HFF-Myc (cell line): ENCODE results near the gene TMEM140.

Experiments
- DNase-seq: peaks from one replicate; pipeline ENCODE4 v3.0.0-alpha.2; 2011; ENCODE audit warnings: low read depth; ENCODE audit errors: extremely low read depth
- H3K4me3 ChIP-seq: replicated peaks from 2 replicates; pipeline ENCODE4 v1.5.1; 2011; ENCODE audit warnings: low read depth, mild to moderate bottlenecking, control low read depth, low read length
- TF ChIP-seq, protein P1 (sequence below): IDR thresholded peaks from 2 replicates; pipeline ENCODE4 v1.5.1; 2012; ENCODE audit warnings: mild to moderate bottlenecking, low read depth, low read length, control low read depth; ENCODE audit errors: missing control alignments

The TMEM140 gene

DNA sequence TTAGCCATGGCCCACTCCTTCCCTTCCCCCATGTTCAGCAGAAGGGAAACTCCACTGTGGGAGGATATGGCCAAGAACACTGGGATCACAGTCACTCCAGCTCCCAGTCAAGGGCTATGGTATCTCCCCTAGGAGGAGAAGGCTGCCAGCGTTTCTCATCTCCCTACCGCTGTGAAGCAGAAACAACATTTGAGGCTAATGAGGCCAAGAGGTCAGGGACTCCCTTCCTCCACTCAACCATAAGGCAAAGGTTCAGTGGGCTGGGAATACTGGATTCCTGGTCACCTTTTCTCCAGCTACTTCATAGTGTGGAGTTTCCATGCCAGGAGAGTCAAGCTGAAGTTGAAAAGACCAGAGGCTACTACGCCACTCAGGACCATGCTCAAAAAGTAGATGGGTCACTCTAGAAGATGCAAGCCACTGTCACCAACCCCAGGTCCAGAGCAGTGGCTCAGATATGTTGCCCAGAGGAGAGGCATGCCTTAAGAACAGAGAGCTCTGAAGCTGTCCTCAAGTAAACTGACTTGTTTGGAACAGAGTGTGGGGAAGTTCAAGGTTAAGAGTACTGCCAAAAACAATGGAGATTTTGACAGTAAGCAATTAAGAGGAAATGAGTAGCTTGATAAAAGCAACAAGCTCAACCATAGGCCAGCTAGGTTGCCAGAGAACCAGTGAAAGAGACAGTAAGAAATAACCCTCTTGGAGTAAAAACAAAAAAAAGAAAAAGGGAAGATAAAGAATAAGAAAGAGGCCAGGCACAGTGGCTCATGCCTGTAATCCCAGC is 3.8 kb upstream of the TMEM140 start:
- DNase-seq, result no peak
- TF ChIP-seq, protein P1, sequence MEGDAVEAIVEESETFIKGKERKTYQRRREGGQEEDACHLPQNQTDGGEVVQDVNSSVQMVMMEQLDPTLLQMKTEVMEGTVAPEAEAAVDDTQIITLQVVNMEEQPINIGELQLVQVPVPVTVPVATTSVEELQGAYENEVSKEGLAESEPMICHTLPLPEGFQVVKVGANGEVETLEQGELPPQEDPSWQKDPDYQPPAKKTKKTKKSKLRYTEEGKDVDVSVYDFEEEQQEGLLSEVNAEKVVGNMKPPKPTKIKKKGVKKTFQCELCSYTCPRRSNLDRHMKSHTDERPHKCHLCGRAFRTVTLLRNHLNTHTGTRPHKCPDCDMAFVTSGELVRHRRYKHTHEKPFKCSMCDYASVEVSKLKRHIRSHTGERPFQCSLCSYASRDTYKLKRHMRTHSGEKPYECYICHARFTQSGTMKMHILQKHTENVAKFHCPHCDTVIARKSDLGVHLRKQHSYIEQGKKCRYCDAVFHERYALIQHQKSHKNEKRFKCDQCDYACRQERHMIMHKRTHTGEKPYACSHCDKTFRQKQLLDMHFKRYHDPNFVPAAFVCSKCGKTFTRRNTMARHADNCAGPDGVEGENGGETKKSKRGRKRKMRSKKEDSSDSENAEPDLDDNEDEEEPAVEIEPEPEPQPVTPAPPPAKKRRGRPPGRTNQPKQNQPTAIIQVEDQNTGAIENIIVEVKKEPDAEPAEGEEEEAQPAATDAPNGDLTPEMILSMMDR, result no peak

DNA sequence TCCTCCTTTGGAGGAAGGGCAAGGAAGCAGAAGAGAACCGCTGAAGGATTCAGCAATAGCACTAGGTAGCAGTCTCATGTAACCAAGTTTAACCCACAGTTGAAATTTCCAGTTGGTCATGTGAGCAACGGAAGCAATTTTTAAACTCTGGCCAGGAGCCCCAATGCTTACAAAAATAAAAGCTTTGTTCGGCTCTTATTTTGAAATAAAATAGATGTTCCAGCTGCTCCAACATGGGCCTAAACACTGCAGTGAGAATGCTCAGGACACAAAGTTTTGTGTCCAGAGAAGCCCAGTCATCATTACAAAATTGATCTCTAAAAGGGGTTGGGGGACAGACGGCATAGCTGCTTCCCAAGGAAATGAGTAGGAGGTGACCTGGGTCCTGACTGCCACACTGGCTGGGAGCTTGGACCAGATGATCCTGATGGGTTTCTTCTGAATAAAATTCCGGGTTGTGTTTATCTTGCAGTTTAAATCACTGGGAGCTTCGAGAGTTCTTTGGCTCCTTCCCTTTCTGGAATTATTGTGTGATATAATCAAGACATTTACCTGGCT is 452 bp upstream of the TMEM140 start:
- peak overlapping the region; percentile 25 for H3K4me3 ChIP-seq
- DNase-seq, result no peak
- TF ChIP-seq, protein P1, result no peak

More for the DNA sequence above, 3.8 kb upstream of the TMEM140 start:
- H3K4me3 ChIP-seq, result no peak overlapping the region

DNA sequence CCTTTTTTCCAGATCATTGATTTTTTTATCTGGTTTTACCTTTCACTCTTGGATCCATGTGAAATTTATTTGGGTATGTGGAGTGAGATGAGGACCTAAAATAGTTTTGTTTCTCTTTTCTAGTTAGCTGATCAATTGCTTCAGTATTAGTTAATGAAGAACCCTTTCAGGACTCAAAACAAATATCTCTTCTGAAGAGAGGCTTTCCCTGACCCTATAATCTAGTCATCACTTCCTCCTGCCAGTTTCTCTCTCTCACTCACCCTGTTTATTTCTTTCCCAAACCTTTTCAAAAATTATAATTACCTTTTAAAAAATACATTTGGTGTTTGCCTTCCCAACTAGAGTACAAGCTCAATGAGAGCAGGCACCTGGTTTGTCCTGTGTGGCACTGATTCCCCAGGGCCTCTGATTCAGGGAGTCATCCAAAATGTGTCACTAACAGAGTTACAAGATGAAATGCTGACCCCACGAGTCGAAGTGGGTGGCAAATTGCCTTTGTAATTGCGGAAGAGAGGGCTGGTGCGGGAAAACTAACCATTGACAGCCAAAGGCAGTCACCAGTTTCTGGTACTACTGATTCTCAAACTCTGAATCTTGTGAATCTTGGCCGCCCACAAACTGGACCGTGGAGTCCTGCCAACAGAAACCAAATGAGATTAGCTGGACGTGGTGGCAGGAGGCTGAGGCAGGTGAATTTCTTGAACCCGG is 2.4 kb downstream of the TMEM140 start:
- no peak overlapping the region for H3K4me3 ChIP-seq
- TF ChIP-seq, protein P1, result no peak
- DNase-seq, result no peak

DNA sequence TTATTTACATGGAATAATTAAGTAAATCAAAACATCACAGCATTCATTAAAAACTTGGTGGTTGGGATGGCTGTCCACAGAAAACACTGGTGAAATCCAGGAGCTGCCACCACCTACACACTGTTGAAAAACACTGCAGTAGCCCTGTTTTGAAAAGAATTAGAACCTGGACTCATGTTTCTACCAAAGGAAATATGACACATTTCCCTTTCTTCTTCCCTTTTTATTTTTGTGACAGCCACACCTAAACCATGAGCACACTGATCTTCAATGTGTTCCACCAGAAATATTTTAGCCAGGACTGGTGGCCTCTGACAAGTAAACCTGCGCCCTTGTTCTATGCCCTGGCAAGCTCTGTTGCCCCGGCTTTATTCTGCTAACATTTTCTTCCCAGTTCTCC is 3.3 kb downstream of the TMEM140 start:
- H3K4me3 ChIP-seq, result no peak overlapping the region
- TF ChIP-seq, protein P1, result no peak
- no peak for DNase-seq

DNA sequence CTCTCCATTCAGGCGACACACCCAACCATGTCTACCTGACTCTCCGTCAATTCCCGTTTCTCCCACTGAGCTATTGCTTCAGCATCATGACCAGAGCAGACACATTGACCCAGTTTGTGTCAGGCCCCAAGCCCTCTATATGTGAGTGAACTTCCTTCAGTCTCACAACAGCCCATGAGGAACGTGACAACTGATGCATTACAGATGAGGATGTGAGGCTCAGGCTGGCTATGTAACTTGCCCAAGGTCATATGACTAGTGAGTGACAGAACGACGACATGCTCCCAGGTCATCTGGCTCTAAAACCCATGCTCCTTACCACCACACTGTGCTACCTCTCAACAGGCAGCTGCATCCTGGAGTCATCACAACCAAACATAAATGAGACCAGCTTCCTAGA is 3.7 kb downstream of the TMEM140 start:
- no peak for DNase-seq

DNA sequence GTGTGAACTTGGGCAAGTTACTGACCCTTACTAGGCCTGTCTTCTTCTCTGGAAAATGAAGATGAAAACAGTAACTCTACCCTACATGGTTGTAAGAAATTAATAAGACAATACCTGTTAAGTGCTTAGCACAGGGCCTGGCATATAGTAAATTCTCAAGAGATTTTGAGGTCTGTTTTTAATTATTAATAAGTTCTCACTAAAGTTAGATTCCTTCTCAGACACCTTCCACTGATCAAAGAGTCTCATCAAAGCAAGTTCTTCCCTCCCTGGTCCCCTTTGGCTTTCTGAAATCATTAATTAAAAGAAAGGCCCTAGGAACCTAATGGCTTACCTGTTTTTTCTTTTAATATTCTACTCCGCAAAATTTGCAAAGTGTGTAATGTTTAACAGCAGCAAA is 4.6 kb downstream of the TMEM140 start:
- no peak overlapping the region for H3K4me3 ChIP-seq
- no peak for DNase-seq
- TF ChIP-seq, protein P1, result no peak

More for the DNA sequence above, 3.7 kb downstream of the TMEM140 start:
- no peak overlapping the region for H3K4me3 ChIP-seq
- TF ChIP-seq, protein P1, result no peak
